ENCODE measurements around the gene ARHGAP15.

DNA sequence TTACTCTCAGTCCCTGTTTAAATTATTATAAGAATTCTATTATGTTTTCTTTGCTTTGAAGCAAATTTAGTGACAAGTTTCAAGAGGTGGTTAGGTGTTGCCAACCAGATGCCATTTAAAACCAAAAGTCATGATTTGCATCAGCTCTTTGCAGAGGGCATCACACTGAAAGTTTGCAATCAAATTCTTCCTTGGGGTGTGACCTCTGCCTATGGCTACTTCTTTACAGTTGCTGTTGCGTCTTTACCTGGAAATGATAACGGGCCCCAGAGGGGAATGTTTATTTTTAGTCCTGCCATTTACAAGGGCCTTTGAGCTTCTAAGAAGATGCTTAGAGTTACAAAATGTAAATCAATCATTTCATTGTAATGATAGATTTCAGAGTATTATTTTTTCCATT is 561.0 kb downstream of the ARHGAP15 start:
- TF ChIP-seq, protein P1, sequence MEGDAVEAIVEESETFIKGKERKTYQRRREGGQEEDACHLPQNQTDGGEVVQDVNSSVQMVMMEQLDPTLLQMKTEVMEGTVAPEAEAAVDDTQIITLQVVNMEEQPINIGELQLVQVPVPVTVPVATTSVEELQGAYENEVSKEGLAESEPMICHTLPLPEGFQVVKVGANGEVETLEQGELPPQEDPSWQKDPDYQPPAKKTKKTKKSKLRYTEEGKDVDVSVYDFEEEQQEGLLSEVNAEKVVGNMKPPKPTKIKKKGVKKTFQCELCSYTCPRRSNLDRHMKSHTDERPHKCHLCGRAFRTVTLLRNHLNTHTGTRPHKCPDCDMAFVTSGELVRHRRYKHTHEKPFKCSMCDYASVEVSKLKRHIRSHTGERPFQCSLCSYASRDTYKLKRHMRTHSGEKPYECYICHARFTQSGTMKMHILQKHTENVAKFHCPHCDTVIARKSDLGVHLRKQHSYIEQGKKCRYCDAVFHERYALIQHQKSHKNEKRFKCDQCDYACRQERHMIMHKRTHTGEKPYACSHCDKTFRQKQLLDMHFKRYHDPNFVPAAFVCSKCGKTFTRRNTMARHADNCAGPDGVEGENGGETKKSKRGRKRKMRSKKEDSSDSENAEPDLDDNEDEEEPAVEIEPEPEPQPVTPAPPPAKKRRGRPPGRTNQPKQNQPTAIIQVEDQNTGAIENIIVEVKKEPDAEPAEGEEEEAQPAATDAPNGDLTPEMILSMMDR (IDR thresholded peaks at IDR 0.05 in 8 of 11, conservative IDR thresholded peaks at IDR 0.05 in 3 of 11) = no peak
- no peak for TF ChIP-seq POLR2A (IDR thresholded peaks at IDR 0.05)

All from spleen (tissue), 7 donors.